ENCODE measurements around the gene C2orf74. TPM values are rescaled to one million over a fixed set of nuclear protein-coding genes. Genes with fewer than 3 reads are reported as not detected.

C2orf74 gene
- total and polyA plus RNA-seq, 9 of the 15 experiments (the other 6 are each of a cell fraction or from before 2014, with no cell fraction given) = not detected

DNA sequence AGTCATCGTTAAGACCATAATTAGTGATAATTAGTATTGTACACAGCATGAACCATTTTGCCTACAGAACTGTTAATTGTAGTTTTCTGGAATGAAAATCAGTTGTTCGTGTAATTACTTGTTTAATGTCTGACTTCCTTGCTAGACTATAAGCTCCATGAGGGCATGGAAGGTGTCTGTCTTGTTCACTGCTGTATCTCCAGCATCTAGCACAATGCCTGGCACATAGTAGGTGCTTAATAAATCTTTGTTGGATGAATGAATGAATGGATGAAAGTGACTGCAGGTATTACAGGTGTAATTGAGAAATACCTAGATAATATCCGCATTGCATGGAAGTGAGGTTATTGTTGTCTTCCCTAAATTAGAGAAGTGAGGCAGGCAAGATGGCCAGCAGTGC, 21.8 kb downstream of the C2orf74 start:
- no peak overlapping the region for H3K27ac ChIP-seq (ENCODE audit: extremely low read depth, low read depth, low read length)
- no peak overlapping the region for H3K9ac ChIP-seq (ENCODE audit: insufficient read depth in 1 of 2, low read depth in 2 of 2, low read length in 2 of 2)
- H3K27me3 ChIP-seq (ENCODE audit: control insufficient read depth in 2 of 2, insufficient read depth in 2 of 2, low read length in 2 of 2) = no peaks in the 10 kb centered on the region
- no peak overlapping the region for H2AFZ ChIP-seq (ENCODE audit: low read depth, low read length)
- no peaks in the 10 kb centered on the region for H3K9me1 ChIP-seq (ENCODE audit: control insufficient read depth, insufficient read depth, low read length)
- ChIA-PET POLR2A (interaction anchor here (0.6 to 1.6 kb wide), 2 partner anchors 9 to 437 kb away, joined by 3 to 5 read pairs; no protein-coding TSS in a partner anchor), CTCF (ENCODE audit: low intra/inter-chr PET ratio) (no interaction called here)
- H3K9me3 ChIP-seq (replicated peaks; ENCODE audit: control insufficient read depth, insufficient read depth, low read depth, low read length) = peaks cover 3% of the 10 kb centered on the region
- WGBS (ENCODE audit: insufficient coverage, low coverage, missing lambda C conversion rate) = 94% methylated on average over 3 of the region's 3 CpGs
- peaks cover 18 to 19% of the 10 kb centered on the region in 2 experiments for H3K4me1 ChIP-seq (replicated peaks in 1 of 2; ENCODE audit: control insufficient read depth in 2 of 2, insufficient read depth in 2 of 2, low read length in 2 of 2)
- FAIRE-seq (no peak), DNase-seq (ENCODE audit: extremely low read depth in 1 of 4, low spot score in 3 of 4) (no peak), ATAC-seq (no peak)
- BruUV-seq (replicated peaks) = no TSS peak
- no peaks in the 10 kb centered on the region for H4K20me1 ChIP-seq (replicated peaks; ENCODE audit: control insufficient read depth, insufficient read depth, low read length)
- in situ Hi-C loops (cut with MboI) (no loop called here), intact Hi-C loops (cut with micrococcal nuclease) (no loop called here)
- no peak overlapping the region for H3K4me3 ChIP-seq
- H3K79me2 ChIP-seq (ENCODE audit: control insufficient read depth, insufficient read depth, low read length) = peaks cover 37% of the 10 kb centered on the region
- peak; percentile 90 for TF ChIP-seq ZKSCAN1 (IDR thresholded peaks at IDR 0.05; ENCODE audit: low read depth, low read length)
- TF ChIP-seq STAT5A (IDR thresholded peaks at IDR 0.05; ENCODE audit: borderline replicate concordance, low read length) = no peak
- TF ChIP-seq TRIM28 (IDR thresholded peaks at IDR 0.05) = peak; percentile 34; the same call in 1 of the 2 replicates
- TF ChIP-seq ZNF24 (IDR thresholded peaks at IDR 0.05) = peak; percentile 23; the same call in 1 of the 2 replicates
- H3K36me3 ChIP-seq (ENCODE audit: control insufficient read depth, insufficient read depth, low read length) = peaks cover 99% of the 10 kb centered on the region
- no peak overlapping the region for H3K4me2 ChIP-seq (ENCODE audit: insufficient read depth, low read length)

DNA sequence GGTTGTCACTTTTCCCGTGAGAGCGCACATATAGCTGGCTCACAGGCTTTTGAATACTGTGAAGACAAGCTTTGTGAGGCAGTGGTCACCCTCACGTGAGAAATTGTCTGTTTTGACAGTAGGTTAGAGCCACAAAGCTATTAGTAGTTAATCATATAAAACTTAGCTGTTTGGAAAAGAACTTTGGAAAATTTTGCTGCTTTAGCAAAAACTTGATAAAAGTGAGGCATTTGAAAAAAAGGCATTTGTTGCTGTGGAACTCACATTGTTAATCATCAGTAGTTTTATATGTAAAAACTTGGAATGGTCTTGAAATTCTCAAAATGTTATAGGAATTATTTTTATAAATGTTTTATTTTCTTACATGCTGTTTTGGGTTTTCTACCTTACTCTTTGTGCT, 22.3 kb downstream of the C2orf74 start:
- Histone ChIP-seq H3K27ac (ENCODE audit: extremely low read depth, low read depth, low read length) (no peak overlapping the region), H2AFZ (ENCODE audit: low read depth, low read length) (no peak overlapping the region), H3K4me1 (replicated peaks in 1 of 2; ENCODE audit: control insufficient read depth in 2 of 2, insufficient read depth in 2 of 2, low read length in 2 of 2) (peaks cover 13 to 14% of the 10 kb centered on the region in 2 experiments), H3K36me3 (ENCODE audit: control insufficient read depth, insufficient read depth, low read length) (peaks cover 99% of the 10 kb centered on the region), H3K9me3 (replicated peaks; ENCODE audit: control insufficient read depth, insufficient read depth, low read depth, low read length) (peaks cover 3% of the 10 kb centered on the region), H4K20me1 (replicated peaks; ENCODE audit: control insufficient read depth, insufficient read depth, low read length) (no peaks in the 10 kb centered on the region), H3K79me2 (ENCODE audit: control insufficient read depth, insufficient read depth, low read length) (peaks cover 32% of the 10 kb centered on the region), H3K4me3 (no peak overlapping the region), H3K9ac (ENCODE audit: insufficient read depth in 1 of 2, low read depth in 2 of 2, low read length in 2 of 2) (no peak overlapping the region), H3K27me3 (ENCODE audit: control insufficient read depth in 2 of 2, insufficient read depth in 2 of 2, low read length in 2 of 2) (no peaks in the 10 kb centered on the region), H3K4me2 (ENCODE audit: insufficient read depth, low read length) (no peak overlapping the region), H3K9me1 (ENCODE audit: control insufficient read depth, insufficient read depth, low read length) (no peaks in the 10 kb centered on the region)
- no TSS peak for BruUV-seq (replicated peaks)
- no peak for FAIRE-seq
- ChIA-PET CTCF (ENCODE audit: low intra/inter-chr PET ratio) (no interaction called here), POLR2A (interaction anchor here (0.6 to 1.6 kb wide), 2 partner anchors 9 to 437 kb away, joined by 3 to 5 read pairs; no protein-coding TSS in a partner anchor)
- 96% methylated on average over 3 of the region's 3 CpGs for WGBS (ENCODE audit: insufficient coverage, low coverage, missing lambda C conversion rate)
- DNase-seq (ENCODE audit: extremely low read depth in 1 of 4, low spot score in 3 of 4) = no peak
- in situ Hi-C loops (cut with MboI) = no loop called here
- intact Hi-C loops (cut with micrococcal nuclease) = no loop called here
- ATAC-seq = no peak
- TF ChIP-seq, protein P1, sequence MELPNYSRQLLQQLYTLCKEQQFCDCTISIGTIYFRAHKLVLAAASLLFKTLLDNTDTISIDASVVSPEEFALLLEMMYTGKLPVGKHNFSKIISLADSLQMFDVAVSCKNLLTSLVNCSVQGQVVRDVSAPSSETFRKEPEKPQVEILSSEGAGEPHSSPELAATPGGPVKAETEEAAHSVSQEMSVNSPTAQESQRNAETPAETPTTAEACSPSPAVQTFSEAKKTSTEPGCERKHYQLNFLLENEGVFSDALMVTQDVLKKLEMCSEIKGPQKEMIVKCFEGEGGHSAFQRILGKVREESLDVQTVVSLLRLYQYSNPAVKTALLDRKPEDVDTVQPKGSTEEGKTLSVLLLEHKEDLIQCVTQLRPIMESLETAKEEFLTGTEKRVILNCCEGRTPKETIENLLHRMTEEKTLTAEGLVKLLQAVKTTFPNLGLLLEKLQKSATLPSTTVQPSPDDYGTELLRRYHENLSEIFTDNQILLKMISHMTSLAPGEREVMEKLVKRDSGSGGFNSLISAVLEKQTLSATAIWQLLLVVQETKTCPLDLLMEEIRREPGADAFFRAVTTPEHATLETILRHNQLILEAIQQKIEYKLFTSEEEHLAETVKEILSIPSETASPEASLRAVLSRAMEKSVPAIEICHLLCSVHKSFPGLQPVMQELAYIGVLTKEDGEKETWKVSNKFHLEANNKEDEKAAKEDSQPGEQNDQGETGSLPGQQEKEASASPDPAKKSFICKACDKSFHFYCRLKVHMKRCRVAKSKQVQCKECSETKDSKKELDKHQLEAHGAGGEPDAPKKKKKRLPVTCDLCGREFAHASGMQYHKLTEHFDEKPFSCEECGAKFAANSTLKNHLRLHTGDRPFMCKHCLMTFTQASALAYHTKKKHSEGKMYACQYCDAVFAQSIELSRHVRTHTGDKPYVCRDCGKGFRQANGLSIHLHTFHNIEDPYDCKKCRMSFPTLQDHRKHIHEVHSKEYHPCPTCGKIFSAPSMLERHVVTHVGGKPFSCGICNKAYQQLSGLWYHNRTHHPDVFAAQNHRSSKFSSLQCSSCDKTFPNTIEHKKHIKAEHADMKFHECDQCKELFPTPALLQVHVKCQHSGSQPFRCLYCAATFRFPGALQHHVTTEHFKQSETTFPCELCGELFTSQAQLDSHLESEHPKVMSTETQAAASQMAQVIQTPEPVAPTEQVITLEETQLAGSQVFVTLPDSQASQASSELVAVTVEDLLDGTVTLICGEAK (IDR thresholded peaks at IDR 0.05) = no peak
- TF ChIP-seq, protein P1 (CRISPR knock-in tag; IDR thresholded peaks at IDR 0.05) = no peak
- TF ChIP-seq DLX4 (CRISPR knock-in tag; IDR thresholded peaks at IDR 0.05) = no peak
